Neuron (in vitro differentiated cells): ENCODE results near the gene UBFD1.
"Not testable (repeated sequence)": the region's sequence is repeated elsewhere in the genome, so short reads cannot be mapped to it uniquely, and the experiment has no call there.

Experiments
- H2AFZ ChIP-seq: one replicate; pipeline ENCODE4 v1.6.1; 2013; ENCODE audit warnings: low read depth, mild to moderate bottlenecking, inconsistent platforms, low read length, moderate library complexity
- H3K27me3 ChIP-seq: one replicate; pipeline ENCODE4 v1.6.1; 2013; ENCODE audit warnings: low read length; ENCODE audit not compliant: insufficient read depth
- H3K36me3 ChIP-seq: one replicate; pipeline ENCODE4 v1.6.1; 2013; ENCODE audit warnings: low read length; ENCODE audit not compliant: insufficient read depth
- H3K4me1 ChIP-seq: one replicate; pipeline ENCODE4 v1.6.1; 2013; ENCODE audit warnings: low read length; ENCODE audit not compliant: insufficient read depth
- H3K4me3 ChIP-seq: 2 replicates; pipeline ENCODE4 v1.5.1; 2013; ENCODE audit warnings: mild to moderate bottlenecking, low read length, moderate library complexity
- H3K9me3 ChIP-seq: one replicate; pipeline ENCODE4 v1.6.1; 2013; ENCODE audit warnings: low read length

Gene UBFD1

DNA sequence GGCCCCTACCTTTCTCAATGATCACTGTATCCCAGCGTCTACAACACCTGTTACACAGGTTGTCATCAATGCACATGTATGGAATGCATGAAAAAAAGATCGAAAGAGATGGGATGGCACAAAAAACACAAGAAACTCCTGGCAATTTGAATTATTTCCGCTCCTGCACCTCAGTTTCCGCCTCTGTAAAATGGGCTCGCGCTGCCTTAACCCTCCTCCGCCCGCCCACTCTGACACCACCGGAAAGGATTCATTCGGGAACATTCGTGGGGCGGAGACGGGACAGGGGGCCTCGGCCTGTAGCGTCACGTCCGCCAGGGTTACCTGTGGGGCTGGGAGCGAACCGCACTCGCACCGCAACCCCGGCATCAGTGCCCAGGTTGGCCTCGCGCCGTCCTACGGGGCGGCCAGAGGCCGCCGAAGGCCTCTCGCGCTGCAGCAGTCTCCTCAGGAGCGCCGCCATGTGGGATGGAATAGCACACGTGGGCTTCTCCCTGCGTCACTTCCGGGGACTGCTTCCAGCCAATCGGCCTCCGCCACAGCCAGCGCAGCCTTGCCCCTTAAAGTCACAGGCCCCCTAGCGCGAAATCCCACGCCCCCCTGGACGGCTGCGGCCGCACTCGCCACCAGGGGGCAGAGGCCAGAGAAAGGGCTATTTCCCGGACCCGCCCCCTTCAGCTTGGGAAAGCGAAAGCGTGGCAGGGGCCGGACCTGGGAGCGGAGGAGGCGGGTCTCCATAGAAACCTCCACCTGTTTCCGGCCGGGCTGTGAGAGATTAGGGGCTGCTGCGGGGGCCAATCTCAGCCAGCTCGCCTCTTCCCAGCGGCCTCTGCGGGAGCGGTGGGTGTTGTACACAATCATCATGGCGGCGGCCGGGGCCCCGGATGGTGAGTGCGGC lies at the start of gene UBFD1, which contains the start of gene EARS2:
Gene UBFD1 (plus strand): TSS at position 847 of the 898 bp plus-strand sequence. CDS start 16 bp downstream, at position 863.
Gene EARS2 (minus strand): TSS at position 470 of the 898 bp plus-strand sequence. CDS start 7 bp downstream, at position 463.
- Histone ChIP-seq H3K36me3 (peaks cover 42% of the 10 kb centered on the region), H3K27me3 (no peaks in the 10 kb centered on the region), H2AFZ (peak within 1 kb of the TSS; percentile 68), H3K4me1 (peaks cover 10% of the 10 kb centered on the region), H3K4me3 (peak within 1 kb of the TSS; percentile 77), H3K9me3 (no peaks in the 10 kb centered on the region)

GRCh38 chr16:23508589-23509440 lies 48.7 kb upstream of the UBFD1 start:
- H3K9me3 ChIP-seq = no peaks in the 10 kb centered on the region
- H3K27me3 ChIP-seq = no peaks in the 10 kb centered on the region
- H3K4me1 ChIP-seq = peaks cover 44% of the 10 kb centered on the region
- no peak overlapping the region for H2AFZ ChIP-seq
- peak overlapping the region; percentile 94 for H3K4me3 ChIP-seq
- H3K36me3 ChIP-seq = no peaks in the 10 kb centered on the region

- Histone ChIP-seq H2AFZ (no peak overlapping the region), H3K4me1 (peaks cover 39% of the 10 kb centered on the region)
These were observed 48.1 kb upstream of the UBFD1 start for GRCh38 chr16:23509441-23509754.

GRCh38 chr16:23509782-23510163 lies 47.8 kb upstream of the UBFD1 start:
- Histone ChIP-seq H3K4me3 (peak overlapping the region; percentile 94), H3K36me3 (peaks cover 2% of the 10 kb centered on the region), H2AFZ (no peak overlapping the region), H3K4me1 (peaks cover 35% of the 10 kb centered on the region), H3K27me3 (no peaks in the 10 kb centered on the region), H3K9me3 (no peaks in the 10 kb centered on the region)

More at GRCh38 chr16:23509441-23509754, 48.1 kb upstream of the UBFD1 start:
- no peaks in the 10 kb centered on the region for H3K27me3 ChIP-seq
- H3K4me3 ChIP-seq = peak overlapping the region; percentile 94
- no peaks in the 10 kb centered on the region for H3K9me3 ChIP-seq
- H3K36me3 ChIP-seq = no peaks in the 10 kb centered on the region

- no peaks in the 10 kb centered on the region for H3K27me3 ChIP-seq
- peak within 1 kb of the TSS; percentile 94 for H3K4me3 ChIP-seq
- H3K4me1 ChIP-seq = peaks cover 29% of the 10 kb centered on the region
- no peaks in the 10 kb centered on the region for H3K9me3 ChIP-seq
- peaks cover 3% of the 10 kb centered on the region for H3K36me3 ChIP-seq
- peak within 1 kb of the TSS; percentile 24 for H2AFZ ChIP-seq
These were observed 47.2 kb upstream of the UBFD1 start, which contains the start of gene GGA2 for GRCh38 chr16:23510164-23510914. TSS of gene GGA2 (minus strand) at chr16:23510494. CDS start at chr16:23510411, 83 bp downstream.

DNA sequence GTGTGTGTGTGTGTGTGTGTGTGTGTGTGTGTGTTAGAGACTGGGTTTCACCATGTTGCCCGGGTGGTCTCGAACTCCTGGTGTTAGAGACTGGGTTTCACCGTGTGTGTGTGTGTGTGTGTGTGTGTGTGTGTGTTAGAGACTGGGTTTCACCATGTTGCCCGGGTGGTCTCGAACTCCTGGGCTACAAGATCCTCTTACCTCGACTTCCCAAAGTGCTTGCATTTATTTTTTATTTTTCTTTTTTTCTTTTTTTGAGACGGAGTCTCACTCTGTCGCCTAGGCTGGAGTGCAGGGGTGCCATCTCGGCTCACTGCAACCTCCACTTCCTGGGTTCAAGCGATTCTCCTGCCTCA lies 46.6 kb upstream of the UBFD1 start:
- Histone ChIP-seq H2AFZ (peak overlapping the region; percentile 24), H3K4me3 (peak overlapping the region; percentile 94), H3K4me1 (peaks cover 24% of the 10 kb centered on the region)
- not testable (repeated sequence) for H3K9me3 ChIP-seq, H3K27me3 ChIP-seq, H3K36me3 ChIP-seq

GRCh38 chr16:23511731-23512130 lies 45.8 kb upstream of the UBFD1 start:
- Histone ChIP-seq H3K36me3 (peaks cover 3% of the 10 kb centered on the region), H3K4me1 (peaks cover 16% of the 10 kb centered on the region), H3K9me3 (no peaks in the 10 kb centered on the region), H2AFZ (no peak overlapping the region), H3K4me3 (no peak overlapping the region), H3K27me3 (no peaks in the 10 kb centered on the region)

DNA sequence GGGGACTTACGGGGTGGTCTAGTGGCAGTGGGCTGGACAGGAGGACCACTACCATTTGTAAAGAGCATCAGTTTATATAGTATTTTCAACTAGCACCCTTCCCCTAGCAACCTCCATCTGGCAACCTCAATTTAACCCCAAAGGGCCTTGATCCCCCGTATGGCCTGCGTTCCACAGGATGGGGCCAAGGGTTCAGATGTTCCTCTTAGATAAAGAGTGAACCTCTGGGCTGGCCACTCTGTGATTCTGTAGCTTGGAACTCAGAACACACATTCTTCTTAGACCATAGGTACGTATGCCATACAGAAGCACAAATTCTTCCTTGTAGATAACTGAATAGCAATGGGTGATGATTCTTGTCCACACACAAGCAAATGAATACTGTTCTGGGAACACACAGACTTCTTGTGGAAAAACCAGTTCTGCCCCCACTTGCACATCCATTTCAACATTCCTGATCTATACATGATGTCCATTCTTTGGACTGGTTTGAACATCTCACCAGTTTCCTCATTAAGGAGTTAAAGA lies 45.3 kb upstream of the UBFD1 start:
- Histone ChIP-seq H2AFZ (no peak overlapping the region), H3K27me3 (no peaks in the 10 kb centered on the region), H3K4me3 (no peak overlapping the region), H3K36me3 (peaks cover 3% of the 10 kb centered on the region), H3K9me3 (no peaks in the 10 kb centered on the region), H3K4me1 (peaks cover 16% of the 10 kb centered on the region)

- Histone ChIP-seq H3K27me3 (no peaks in the 10 kb centered on the region), H3K9me3 (no peaks in the 10 kb centered on the region), H2AFZ (no peak overlapping the region), H3K4me3 (no peak overlapping the region), H3K36me3 (peaks cover 8% of the 10 kb centered on the region), H3K4me1 (no peaks in the 10 kb centered on the region)
These were observed 43.0 kb upstream of the UBFD1 start for GRCh38 chr16:23514381-23515152.

GRCh38 chr16:23515881-23516280 lies 41.6 kb upstream of the UBFD1 start:
- no peak overlapping the region for H3K4me3 ChIP-seq
- no peaks in the 10 kb centered on the region for H3K4me1 ChIP-seq
- no peaks in the 10 kb centered on the region for H3K27me3 ChIP-seq
- no peak overlapping the region for H2AFZ ChIP-seq
- no peaks in the 10 kb centered on the region for H3K9me3 ChIP-seq
- H3K36me3 ChIP-seq = peaks cover 16% of the 10 kb centered on the region

GRCh38 chr16:23516366-23517137 lies 41.0 kb upstream of the UBFD1 start:
- no peaks in the 10 kb centered on the region for H3K9me3 ChIP-seq

More at GRCh38 chr16:23516366-23517137, 41.0 kb upstream of the UBFD1 start:
- H3K36me3 ChIP-seq = peaks cover 16% of the 10 kb centered on the region
- H3K4me3 ChIP-seq = no peak overlapping the region
- H3K27me3 ChIP-seq = no peaks in the 10 kb centered on the region
- H3K4me1 ChIP-seq = no peaks in the 10 kb centered on the region
- no peak overlapping the region for H2AFZ ChIP-seq
